Neuronal stem cell (in vitro differentiated cells): ENCODE results near the gene LPCAT4.

Experiments used
- DNase-seq: peaks from one replicate; pipeline ENCODE4 v3.0.0-alpha.2; 2013; ENCODE audit warnings: low spot score
- H2AFZ ChIP-seq: one replicate; pipeline ENCODE4 v1.6.1; 2013; ENCODE audit warnings: mild to moderate bottlenecking, low read length, inconsistent platforms
- H2AK5ac ChIP-seq: 2 replicates; pipeline ENCODE4 v1.6.1; 2013; ENCODE audit warnings: low read depth, mild to moderate bottlenecking, inconsistent platforms, low read length, moderate library complexity, mixed read lengths
- H2BK120ac ChIP-seq: 2 replicates; pipeline ENCODE4 v1.6.1; 2013; ENCODE audit warnings: low read depth, mild to moderate bottlenecking, inconsistent platforms, low read length, moderate library complexity, mixed read lengths
- H2BK12ac ChIP-seq: one replicate; pipeline ENCODE4 v1.6.1; 2013; ENCODE audit warnings: low read length, inconsistent platforms
- H2BK15ac ChIP-seq: 2 replicates; pipeline ENCODE4 v1.6.1; 2013; ENCODE audit warnings: mild to moderate bottlenecking, low read length, inconsistent platforms, mixed read lengths
- H2BK5ac ChIP-seq: one replicate; pipeline ENCODE4 v1.6.1; 2013; ENCODE audit warnings: inconsistent platforms, mild to moderate bottlenecking, low read length, moderate library complexity
- H3K14ac ChIP-seq: one replicate; pipeline ENCODE4 v1.6.1; 2013; ENCODE audit warnings: low read length, inconsistent platforms
- H3K18ac ChIP-seq: 2 replicates; pipeline ENCODE4 v1.6.1; 2013; ENCODE audit warnings: low read length, inconsistent platforms
- H3K23ac ChIP-seq: 2 replicates; pipeline ENCODE4 v1.6.1; 2013; ENCODE audit warnings: low read depth, mild to moderate bottlenecking, mixed read lengths, low read length, inconsistent platforms; ENCODE audit not compliant: poor library complexity
- H3K27ac ChIP-seq: replicated peaks from 3 replicates; pipeline ENCODE4 v1.5.1; 2013; ENCODE audit warnings: low read length, inconsistent platforms
- H3K27me3 ChIP-seq, 3 experiments: 2 replicates each; pipeline ENCODE4 v1.6.1; 2013; ENCODE audit warnings: low read length in 3 of 3, mild to moderate bottlenecking in 2 of 3, inconsistent platforms in 1 of 3, low read depth in 1 of 3, mixed read lengths in 1 of 3, moderate library complexity in 1 of 3; ENCODE audit not compliant: control insufficient read depth in 3 of 3, insufficient read depth in 3 of 3
- H3K36me3 ChIP-seq, 2 donors: replicated peaks in 1 of 2; 2 replicates each; pipeline ENCODE4 v1.6.1; 2013; ENCODE audit warnings: low read length in 2 of 2; ENCODE audit not compliant: control insufficient read depth in 2 of 2, insufficient read depth in 2 of 2
- H3K4ac ChIP-seq: 2 replicates; pipeline ENCODE4 v1.6.1; 2013; ENCODE audit warnings: inconsistent platforms, mild to moderate bottlenecking, low read length, moderate library complexity
- H3K4me1 ChIP-seq, 2 donors: 1 replicate in 1 of 2; 2 replicates in 1 of 2; pipeline ENCODE4 v1.6.1; 2013; ENCODE audit warnings: low read length in 2 of 2, low read depth in 1 of 2; ENCODE audit not compliant: control insufficient read depth in 2 of 2, insufficient read depth in 1 of 2
- H3K4me2 ChIP-seq: one replicate; pipeline ENCODE4 v1.6.1; 2013; ENCODE audit warnings: mild to moderate bottlenecking, low read length, inconsistent platforms; ENCODE audit not compliant: insufficient read depth, poor library complexity, severe bottlenecking
- H3K4me3 ChIP-seq, 2 donors: 2 replicates each; pipeline ENCODE4 v1.5.1; 2013; ENCODE audit warnings: low read length in 2 of 2, mild to moderate bottlenecking in 2 of 2, inconsistent platforms in 1 of 2, moderate library complexity in 1 of 2
- H3K79me1 ChIP-seq: one replicate; pipeline ENCODE4 v1.6.1; 2013; ENCODE audit warnings: low read depth, mild to moderate bottlenecking, inconsistent platforms, low read length, moderate library complexity
- H3K9ac ChIP-seq: one replicate; pipeline ENCODE4 v1.6.1; 2013; ENCODE audit warnings: mild to moderate bottlenecking, low read depth, low read length, inconsistent platforms; ENCODE audit not compliant: poor library complexity
- H3K9me3 ChIP-seq, 2 donors: replicated peaks in 1 of 2; 2 replicates each; pipeline versions ENCODE3 to v1.6.1; 2013; ENCODE audit warnings: low read length in 2 of 2, mild to moderate bottlenecking in 2 of 2, inconsistent platforms in 1 of 2, low read depth in 1 of 2, mixed read lengths in 1 of 2, moderate library complexity in 1 of 2; ENCODE audit not compliant: control insufficient read depth in 2 of 2, insufficient read depth in 1 of 2
- H4K8ac ChIP-seq: one replicate; pipeline ENCODE4 v1.6.1; 2013; ENCODE audit warnings: low read depth, mild to moderate bottlenecking, inconsistent platforms, low read length, moderate library complexity
- H4K91ac ChIP-seq: one replicate; pipeline ENCODE4 v1.6.1; 2013; ENCODE audit warnings: low read length, low read depth, mild to moderate bottlenecking, inconsistent platforms; ENCODE audit not compliant: poor library complexity
- WGBS, 2 donors: extraction: QIAGEN DNeasy Blood & Tissue Kit; methylation state at CpG; one replicate each; pipeline ENCODE4 v1.1.7; 2013; ENCODE audit warnings: missing lambda C conversion rate in 2 of 2, mixed read lengths in 1 of 2; ENCODE audit not compliant: insufficient read length in 2 of 2, insufficient replicate concordance in 1 of 2; ENCODE audit errors: extremely low coverage in 2 of 2; 5-methylcytosine and 5-hydroxymethylcytosine counted together

Gene LPCAT4

DNA sequence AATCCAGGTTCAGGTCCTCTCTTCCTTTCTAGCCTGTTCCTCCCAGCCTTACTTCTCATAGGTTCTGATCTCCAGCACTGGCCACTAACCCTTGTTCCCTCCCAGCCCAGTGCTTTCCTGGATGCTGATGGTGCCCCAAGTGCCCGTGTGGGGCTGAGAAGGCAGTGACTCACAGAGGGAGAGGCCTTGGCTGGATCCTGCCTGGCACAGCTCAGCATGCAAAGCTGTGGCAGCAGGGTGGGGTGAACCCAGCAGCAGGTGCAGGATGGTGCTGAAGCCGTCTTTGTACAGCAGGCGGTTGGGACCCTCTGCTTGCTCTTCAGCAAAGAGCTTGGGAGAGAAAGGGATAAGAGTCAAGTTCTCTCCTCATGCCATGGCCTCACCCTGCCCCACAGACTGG is 7.6 kb downstream of the LPCAT4 start:
- no peak overlapping the region for H4K8ac ChIP-seq
- H4K91ac ChIP-seq, result no peak overlapping the region
- peaks cover 48 to 77% of the 10 kb centered on the region in 2 donors for H3K36me3 ChIP-seq
- H2AFZ ChIP-seq, result no peak overlapping the region
- H3K23ac ChIP-seq, result peak overlapping the region; percentile 38
- no peak overlapping the region for H2AK5ac ChIP-seq
- no CpG with 5 or more reads among the region's 3 CpGs for WGBS, 2 donors
- no peak overlapping the region for H3K27ac ChIP-seq
- no peak for DNase-seq
- peak overlapping the region; percentile 52 for H2BK120ac ChIP-seq
- H3K4me2 ChIP-seq, result no peak overlapping the region
- no peak overlapping the region for H2BK12ac ChIP-seq
- no peak overlapping the region for H3K4ac ChIP-seq
- no peak overlapping the region for H3K18ac ChIP-seq
- no peak overlapping the region for H2BK5ac ChIP-seq
- no peaks in the 10 kb centered on the region for H3K27me3 ChIP-seq
- H3K79me1 ChIP-seq, result no peaks in the 10 kb centered on the region
- H3K9me3 ChIP-seq, result no peaks in the 10 kb centered on the region
- no peak overlapping the region for H2BK15ac ChIP-seq
- peak overlapping the region; percentile 50 for H3K9ac ChIP-seq
- no peak overlapping the region for H3K14ac ChIP-seq
- H3K4me1 ChIP-seq, result no peaks in the 10 kb centered on the region
- H3K4me3 ChIP-seq, result no peak overlapping the region

DNA sequence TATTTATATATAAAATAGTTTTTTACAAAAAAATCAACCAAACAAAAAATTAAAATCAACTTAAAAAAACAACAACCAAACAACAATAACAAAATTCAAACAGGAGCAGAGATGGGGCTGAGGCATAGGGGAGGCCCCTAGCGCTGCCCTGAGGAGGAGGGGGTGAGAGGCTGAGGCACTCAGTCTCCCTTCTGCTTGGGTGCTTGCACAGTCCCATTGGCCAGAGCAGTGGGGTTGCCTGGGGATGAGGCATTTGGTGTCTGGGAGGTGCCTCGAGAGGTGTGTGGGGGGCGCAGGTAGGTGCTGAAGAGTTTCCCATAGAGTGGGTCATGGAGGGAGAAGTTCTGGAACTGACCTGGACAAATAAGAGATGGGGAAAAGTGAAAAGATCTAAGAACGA is 8.0 kb downstream of the LPCAT4 start:
- H3K23ac ChIP-seq, result no peak overlapping the region
- H3K4me1 ChIP-seq, result no peaks in the 10 kb centered on the region
- H3K27me3 ChIP-seq, result no peaks in the 10 kb centered on the region
- H3K4me3 ChIP-seq, result no peak overlapping the region
- no peaks in the 10 kb centered on the region for H3K9me3 ChIP-seq
- no peak overlapping the region for H3K4ac ChIP-seq
- no peak overlapping the region for H3K27ac ChIP-seq
- no peak overlapping the region for H2AFZ ChIP-seq
- no peak overlapping the region for H3K14ac ChIP-seq
- no peak overlapping the region for H2BK12ac ChIP-seq
- no peak overlapping the region for H3K4me2 ChIP-seq
- WGBS, 2 donors, result no CpG with 5 or more reads among the region's 4 CpGs
- H2AK5ac ChIP-seq, result no peak overlapping the region
- H4K91ac ChIP-seq, result no peak overlapping the region
- no peak overlapping the region for H2BK15ac ChIP-seq
- no peak overlapping the region for H3K18ac ChIP-seq
- H3K36me3 ChIP-seq, result peaks cover 48 to 75% of the 10 kb centered on the region in 2 donors
- no peak overlapping the region for H3K9ac ChIP-seq
- H3K79me1 ChIP-seq, result no peaks in the 10 kb centered on the region
- H2BK5ac ChIP-seq, result no peak overlapping the region
- H2BK120ac ChIP-seq, result no peak overlapping the region
- no peak overlapping the region for H4K8ac ChIP-seq
- DNase-seq, result no peak

DNA sequence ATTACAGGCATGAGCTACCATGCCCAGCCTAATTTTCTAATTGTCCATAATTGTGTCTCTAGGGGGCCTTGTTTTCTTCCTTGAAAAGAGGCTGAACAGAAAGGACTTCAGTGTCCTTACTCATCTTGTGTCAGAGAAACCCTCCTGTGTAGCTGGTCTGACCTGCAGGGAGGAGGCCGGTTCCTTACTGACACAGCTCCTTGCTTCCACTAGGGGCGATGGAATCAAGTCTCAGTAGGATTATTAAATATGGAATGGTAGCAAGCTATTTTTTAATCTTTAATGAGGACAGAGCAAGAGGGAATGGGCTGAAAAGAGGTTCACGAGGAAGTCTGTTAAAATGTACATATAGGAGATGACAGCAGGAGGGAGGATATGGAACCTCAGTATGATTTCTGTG is 8.6 kb downstream of the LPCAT4 start:
- no peak for DNase-seq
- H3K4me1 ChIP-seq, result no peaks in the 10 kb centered on the region
- H2BK15ac ChIP-seq, result no peak overlapping the region

DNA sequence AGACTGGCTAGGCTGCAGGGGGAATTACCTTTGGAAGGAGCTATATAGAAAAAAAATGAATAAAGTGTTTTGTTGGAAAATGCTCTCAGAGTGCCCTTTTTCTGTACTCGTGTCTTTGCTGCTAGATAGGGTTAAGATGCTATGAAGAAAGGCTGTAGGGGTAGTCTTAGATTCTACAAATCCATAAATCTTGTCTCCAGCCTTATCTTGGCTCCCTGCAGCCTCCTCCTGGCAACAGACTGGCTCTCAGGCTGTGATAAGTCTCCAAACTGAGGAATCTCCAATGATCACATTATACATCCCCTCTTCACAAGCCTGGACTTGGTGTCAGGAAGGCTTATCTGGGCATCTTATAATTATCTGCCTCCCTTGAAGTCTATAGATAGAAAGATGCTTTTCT is 9.3 kb downstream of the LPCAT4 start:
- no peaks in the 10 kb centered on the region for H3K79me1 ChIP-seq
- no peak overlapping the region for H3K4me2 ChIP-seq
- peaks cover 40 to 63% of the 10 kb centered on the region in 2 donors for H3K36me3 ChIP-seq
- no peak overlapping the region for H3K4me3 ChIP-seq
- H3K27me3 ChIP-seq, result no peaks in the 10 kb centered on the region
- no peaks in the 10 kb centered on the region for H3K9me3 ChIP-seq
- H3K9ac ChIP-seq, result no peak overlapping the region
- no peak overlapping the region for H2BK12ac ChIP-seq
- no CpG with 5 or more reads among the region's 1 CpG for WGBS, 2 donors
- no peak overlapping the region for H2AFZ ChIP-seq
- no peak overlapping the region for H2BK5ac ChIP-seq
- no peak overlapping the region for H2BK120ac ChIP-seq
- H3K27ac ChIP-seq, result no peak overlapping the region
- no peak overlapping the region for H4K91ac ChIP-seq
- H4K8ac ChIP-seq, result no peak overlapping the region
- H3K4ac ChIP-seq, result no peak overlapping the region
- H3K18ac ChIP-seq, result no peak overlapping the region
- no peak overlapping the region for H2AK5ac ChIP-seq
- no peaks in the 10 kb centered on the region for H3K4me1 ChIP-seq
- no peak overlapping the region for H3K14ac ChIP-seq
- no peak for DNase-seq
- no peak overlapping the region for H2BK15ac ChIP-seq
- H3K23ac ChIP-seq, result no peak overlapping the region

More for the DNA sequence above, 8.6 kb downstream of the LPCAT4 start:
- no peak overlapping the region for H4K8ac ChIP-seq
- H3K14ac ChIP-seq, result no peak overlapping the region
- H3K36me3 ChIP-seq, result peaks cover 46 to 69% of the 10 kb centered on the region in 2 donors
- H2AK5ac ChIP-seq, result no peak overlapping the region
- H3K4ac ChIP-seq, result no peak overlapping the region
- H3K27me3 ChIP-seq, result no peaks in the 10 kb centered on the region
- no peak overlapping the region for H3K18ac ChIP-seq
- H3K9ac ChIP-seq, result no peak overlapping the region
- no peaks in the 10 kb centered on the region for H3K79me1 ChIP-seq
- H3K4me2 ChIP-seq, result no peak overlapping the region
- no peaks in the 10 kb centered on the region for H3K9me3 ChIP-seq
- H2BK120ac ChIP-seq, result no peak overlapping the region
- H3K27ac ChIP-seq, result no peak overlapping the region
- no peak overlapping the region for H4K91ac ChIP-seq
- WGBS, 2 donors, result no CpG with 5 or more reads among the region's 3 CpGs
- H2BK5ac ChIP-seq, result no peak overlapping the region
- H2BK12ac ChIP-seq, result no peak overlapping the region
- no peak overlapping the region for H2AFZ ChIP-seq
- H3K23ac ChIP-seq, result no peak overlapping the region
- no peak overlapping the region for H3K4me3 ChIP-seq
